GM21723 (cell line): ENCODE measurements around the gene KRTAP4-12.
"Not testable (repeated sequence)": the region's sequence is repeated elsewhere in the genome, so short reads cannot be mapped to it uniquely, and the experiment has no call there.

ENCODE experiments used
- ATAC-seq: cut with Tn5 transposase; IDR thresholded peaks from one replicate; pipeline ENCODE4 v1.9.1; 2021; ENCODE audit warnings: mild to moderate bottlenecking, moderate library complexity; ENCODE audit not compliant: unreplicated experiment

KRTAP4-12 gene

DNA sequence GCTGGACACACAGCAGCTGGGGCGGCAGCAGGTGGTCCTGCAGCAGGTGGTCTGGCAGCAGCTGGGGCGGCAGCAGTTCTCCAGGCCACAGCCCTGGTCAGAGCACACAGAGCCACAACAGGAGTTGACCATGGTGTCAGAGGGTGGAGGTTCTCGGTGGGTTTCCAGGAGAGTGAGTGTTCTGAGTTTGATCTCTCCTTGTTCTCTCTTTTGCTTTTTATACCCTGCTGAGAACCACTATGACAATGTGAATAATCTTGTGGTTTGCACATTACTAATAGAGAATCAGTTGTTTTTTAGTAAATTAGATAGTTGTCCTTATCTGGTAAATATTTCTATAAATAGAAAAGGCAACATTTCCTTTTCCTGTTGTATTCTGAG is at the start of gene KRTAP4-12:
Gene KRTAP4-12, minus strand, starts transcription at position 192 of the 381 bp plus-strand sequence. Its CDS starts 60 bp downstream, at position 132.
- ATAC-seq, result not testable (repeated sequence)

DNA sequence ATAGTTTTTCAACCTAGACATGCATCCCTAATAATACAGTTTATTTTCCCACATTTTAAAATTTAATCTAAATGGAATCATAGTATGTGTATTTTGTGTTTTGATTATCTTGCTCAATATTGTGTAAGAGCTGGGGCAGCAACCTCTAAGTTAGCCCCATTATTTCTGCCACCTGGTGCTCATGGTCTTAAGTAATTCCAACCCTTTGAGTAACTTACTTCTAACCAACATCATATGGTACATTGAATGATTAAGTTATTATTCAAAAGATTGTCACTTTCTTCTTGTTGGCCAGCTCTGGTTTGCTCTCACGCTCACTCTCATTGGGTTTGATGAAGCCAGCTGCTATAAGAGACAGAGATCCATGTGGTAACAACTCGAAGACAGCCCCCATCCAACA is 47.9 kb upstream of the KRTAP4-12 start:
- ATAC-seq, result no peak

DNA sequence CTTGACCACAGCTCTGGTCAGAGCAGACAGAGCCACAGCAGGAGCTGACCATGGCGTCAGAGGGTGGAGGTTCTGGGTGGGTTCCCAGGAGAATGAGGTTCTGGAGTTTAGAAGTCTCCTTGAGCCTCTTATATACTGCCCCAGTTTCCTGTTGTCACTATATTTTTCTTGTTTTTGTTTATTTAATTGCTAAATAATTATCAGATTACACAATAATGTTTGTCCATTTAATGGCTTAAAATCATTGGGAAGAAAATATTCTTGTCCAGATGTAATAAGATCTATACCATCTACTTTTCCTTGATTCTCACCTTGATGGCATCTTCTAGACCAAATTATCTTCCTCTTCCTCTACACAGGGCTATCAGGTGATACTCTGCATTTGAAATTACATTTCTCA is 44.1 kb upstream of the KRTAP4-12 start, which contains the start of gene KRTAP4-3:
Gene KRTAP4-3, minus strand, starts transcription at position 101 of the 400 bp plus-strand sequence. Its CDS starts 49 bp downstream, at position 52.
- ATAC-seq, result no peak

DNA sequence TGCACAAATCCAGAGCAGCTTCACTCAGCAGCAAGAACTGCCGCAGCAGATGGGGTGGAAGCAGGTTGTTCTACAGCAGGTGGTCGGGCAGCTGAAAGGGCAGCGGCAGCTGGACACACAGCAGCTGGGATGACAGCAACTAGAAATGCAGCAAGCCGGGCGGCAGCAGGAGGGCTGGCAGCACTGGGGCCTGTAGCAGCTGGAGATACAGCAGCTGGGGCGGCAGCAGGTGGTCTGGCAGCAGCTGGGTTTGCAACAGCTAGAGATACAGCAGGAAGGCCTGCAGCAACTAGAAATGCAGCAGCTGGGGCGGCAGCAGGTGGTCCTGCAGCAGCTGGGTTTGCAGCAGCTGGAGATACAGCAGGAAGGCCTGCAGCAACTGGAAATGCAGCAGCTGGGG is 43.6 kb upstream of the KRTAP4-12 start:
- ATAC-seq, result no peak

DNA sequence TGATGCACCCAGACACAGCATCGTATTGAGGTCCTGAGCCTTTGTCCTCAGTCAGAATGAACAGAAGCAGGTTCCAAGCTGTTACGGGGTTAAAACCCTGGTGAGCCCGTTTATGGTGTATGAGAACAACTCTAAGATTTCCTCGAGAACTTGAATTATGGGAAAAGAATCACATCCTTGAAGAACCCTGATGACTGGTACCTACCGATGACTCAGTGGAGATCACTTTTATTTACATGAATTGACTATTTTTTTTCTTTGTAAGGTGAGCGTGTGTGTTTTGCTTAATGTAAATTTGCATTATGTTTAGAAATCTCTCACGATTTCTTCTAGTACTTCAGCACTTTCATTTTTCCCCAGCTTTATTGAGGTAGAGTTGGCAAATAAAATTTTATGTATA is 39.8 kb upstream of the KRTAP4-12 start:
- ATAC-seq, result no peak

DNA sequence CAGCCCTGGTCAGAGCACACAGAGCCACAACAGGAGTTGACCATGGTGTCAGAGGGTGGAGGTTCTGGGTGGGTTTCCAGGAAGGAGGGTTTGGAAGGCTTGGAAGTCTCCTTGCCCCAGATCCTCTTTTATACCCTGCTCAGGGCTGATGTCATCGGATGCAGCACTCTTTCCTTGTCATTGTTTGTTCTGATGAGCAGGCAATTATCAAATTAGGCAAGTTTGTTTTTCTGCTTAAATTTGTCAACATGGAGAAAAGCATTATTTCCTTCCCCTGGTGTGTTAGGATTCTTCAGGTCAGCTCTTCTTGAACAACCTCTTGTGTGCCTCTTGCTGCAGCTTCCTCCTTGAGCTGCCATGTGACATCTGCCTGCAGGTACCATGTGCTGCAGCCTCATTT is 36.7 kb upstream of the KRTAP4-12 start, which contains the start of gene KRTAP4-4:
Gene KRTAP4-4, minus strand, starts transcription at position 101 of the 400 bp plus-strand sequence. Its CDS starts 57 bp downstream, at position 44.
- no peak for ATAC-seq

DNA sequence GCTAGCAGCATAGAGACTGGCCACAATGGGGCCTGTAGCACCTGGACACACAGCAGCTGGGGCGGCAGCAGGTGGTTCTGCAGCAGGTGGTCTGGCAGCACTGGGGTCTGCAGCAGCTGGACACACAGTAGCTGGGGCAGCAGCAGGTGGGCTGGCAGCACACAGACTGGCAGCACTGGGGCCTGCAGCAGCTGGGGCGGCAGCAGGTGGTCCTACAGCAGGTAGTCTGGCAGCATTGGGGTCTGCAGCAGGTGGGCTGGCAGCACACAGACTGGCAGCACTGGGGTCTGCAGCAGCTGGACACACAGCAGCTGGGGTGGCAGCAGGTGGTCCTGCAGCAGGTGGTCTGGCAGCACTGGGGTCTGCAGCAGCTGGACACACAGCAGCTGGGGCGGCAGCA is 36.2 kb upstream of the KRTAP4-12 start:
- ATAC-seq, result not testable (repeated sequence)

DNA sequence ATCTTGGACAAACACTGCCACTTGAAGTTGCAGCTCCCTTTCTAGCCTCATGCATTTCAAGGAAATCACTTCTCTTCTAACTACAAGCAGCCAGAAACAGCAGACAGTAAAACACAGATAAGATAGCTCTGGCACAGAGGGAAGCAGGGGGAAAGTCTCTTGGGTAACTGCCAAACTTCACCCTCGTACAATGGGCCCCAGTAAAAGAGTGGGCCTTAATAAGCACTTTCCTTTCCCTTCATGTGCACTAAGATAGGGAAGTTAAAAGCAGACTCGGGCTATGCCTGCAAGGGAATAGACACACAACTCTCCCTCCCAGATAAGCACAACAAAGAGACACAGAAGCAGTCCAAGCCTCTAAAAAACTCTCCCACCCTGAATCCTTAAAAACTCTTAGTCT is 29.9 kb upstream of the KRTAP4-12 start:
- no peak for ATAC-seq

DNA sequence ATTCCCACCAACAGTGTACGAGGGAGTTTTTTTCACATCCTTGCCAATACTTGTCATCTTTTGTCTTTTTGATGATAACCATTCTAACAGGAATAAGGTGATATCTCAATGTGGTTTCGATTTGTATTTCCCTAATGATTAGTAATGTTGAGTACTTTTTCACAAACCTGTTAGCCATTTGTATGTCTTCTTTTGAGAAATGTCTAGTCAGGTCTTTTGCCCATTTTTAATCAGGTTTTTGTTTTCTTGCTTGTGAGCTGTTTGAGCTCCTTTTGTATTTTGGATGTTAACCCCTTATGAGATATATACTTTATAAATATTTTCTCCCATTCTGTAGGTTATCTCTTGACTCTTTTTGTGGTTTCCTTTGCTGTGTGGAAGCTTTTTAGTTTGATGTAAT is 27.5 kb upstream of the KRTAP4-12 start:
- ATAC-seq, result no peak

DNA sequence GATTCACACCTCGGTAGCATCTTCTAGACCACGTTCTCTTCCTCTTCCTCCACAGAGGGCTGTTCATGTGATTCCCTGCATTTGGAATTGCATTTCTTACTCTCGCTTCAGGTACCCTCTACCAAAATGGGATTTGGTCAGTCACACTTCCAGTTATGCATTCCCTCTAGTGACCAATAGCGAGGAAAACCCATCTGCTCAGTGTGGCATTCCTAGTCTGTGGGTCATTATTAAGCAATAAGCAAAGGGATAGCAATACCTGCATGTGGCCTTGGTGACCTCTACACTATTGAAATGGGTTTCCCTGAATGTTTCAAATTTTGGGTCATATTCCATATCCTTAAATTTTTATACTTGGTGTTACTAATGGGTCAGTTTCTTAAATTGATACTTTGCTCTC is 26.0 kb upstream of the KRTAP4-12 start:
- no peak for ATAC-seq

DNA sequence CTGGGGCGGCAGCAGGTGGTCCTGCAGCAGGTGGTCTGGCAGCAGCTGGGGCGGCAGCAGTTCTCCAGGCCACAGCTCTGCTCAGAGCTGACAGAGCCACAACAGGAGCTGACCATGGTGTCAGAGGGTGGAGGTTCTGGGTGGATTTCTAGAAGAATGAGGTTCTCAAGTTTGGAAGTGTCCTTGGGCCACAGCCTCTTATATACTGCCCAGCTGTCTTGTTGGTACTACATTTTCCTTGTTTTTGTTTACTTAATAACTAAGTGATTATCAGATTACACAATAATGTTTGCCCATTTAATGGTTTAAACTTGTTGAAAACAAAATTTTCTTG is 25.6 kb upstream of the KRTAP4-12 start, which contains the start of gene KRTAP4-5:
Gene KRTAP4-5, minus strand, starts transcription at position 174 of the 334 bp plus-strand sequence. Its CDS starts 58 bp downstream, at position 116.
- ATAC-seq, result no peak

DNA sequence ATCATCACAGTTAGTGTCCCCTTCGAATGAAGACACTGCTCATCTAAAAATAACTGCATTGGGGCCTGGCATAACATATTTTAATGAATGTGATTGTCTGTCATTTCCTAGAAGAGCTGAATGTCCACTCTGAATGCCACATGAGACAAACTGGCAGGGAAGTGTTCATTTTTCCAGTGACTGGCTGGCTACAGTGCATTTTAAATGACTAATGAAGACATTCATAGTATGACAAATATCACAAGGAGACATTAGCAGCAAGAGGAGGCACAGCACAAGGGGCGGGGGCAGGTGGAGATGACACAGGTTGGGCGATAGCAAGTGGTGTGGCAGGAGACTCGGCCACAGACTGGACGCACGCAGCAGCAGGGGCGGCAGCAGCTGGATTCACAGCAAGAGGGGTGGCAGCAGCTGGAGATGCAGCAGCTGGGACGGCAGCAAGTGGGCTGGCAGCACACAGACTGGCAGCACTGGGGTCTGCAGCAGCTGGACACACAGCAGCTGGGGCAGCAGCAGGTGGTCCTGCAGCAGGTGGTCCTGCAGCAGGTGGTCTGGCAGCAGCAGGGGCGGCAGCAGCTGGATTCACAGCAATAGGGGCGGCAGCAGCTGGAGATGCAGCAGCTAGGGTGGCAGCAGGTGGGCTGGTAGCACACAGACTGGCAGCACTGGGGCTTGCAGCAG is 25.1 kb upstream of the KRTAP4-12 start:
- not testable (repeated sequence) for ATAC-seq

DNA sequence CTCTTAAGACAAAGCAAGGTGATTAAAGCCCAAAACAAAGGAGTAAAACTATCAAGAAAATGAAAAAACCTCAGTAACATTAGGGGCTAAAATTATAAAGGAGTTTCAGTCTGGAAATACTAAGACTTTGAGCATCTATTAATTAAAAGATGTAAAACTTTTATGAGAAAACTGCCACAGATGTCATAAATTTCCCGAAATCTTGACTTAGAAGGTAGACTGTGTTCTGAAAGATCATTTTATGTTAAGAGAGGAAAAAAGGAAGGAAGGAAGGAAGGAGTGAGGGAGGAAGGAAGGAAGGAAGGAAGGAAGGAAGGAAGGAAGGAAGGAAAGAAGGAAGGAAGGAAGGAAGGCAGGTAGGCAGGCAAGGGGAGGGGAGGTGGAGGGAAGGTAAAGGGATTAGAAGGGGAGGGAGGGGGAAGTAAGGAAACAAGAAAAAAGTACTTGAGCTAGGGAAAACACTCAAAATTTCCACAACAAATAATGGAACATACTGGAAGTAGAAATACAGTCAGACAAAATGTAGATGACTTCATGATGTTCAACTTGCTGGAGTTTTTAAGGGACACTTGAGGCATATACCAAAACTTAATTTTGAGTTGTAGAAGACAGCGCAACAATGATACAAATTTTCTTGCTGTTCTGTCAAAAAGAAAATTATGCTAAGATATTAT is 23.7 kb upstream of the KRTAP4-12 start:
- ATAC-seq, result no peak

DNA sequence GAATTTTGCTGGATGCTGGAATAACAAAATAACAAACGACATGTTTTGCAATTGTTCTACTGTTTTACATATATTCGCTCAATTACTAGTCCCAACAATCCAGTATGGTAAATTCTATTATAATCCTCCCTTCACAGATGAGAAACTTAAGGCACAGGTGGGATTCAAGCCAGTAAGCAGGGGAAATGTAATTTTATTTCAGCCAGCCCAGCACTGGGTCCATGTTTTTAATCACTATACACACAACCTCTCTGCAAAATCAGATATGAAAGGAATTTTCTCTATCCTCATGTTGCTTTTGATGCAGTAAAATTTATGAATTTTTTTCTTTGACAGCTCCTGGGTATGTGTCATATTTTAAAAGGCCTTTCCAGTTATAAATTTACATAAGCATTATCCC is 21.3 kb upstream of the KRTAP4-12 start:
- ATAC-seq, result no peak

DNA sequence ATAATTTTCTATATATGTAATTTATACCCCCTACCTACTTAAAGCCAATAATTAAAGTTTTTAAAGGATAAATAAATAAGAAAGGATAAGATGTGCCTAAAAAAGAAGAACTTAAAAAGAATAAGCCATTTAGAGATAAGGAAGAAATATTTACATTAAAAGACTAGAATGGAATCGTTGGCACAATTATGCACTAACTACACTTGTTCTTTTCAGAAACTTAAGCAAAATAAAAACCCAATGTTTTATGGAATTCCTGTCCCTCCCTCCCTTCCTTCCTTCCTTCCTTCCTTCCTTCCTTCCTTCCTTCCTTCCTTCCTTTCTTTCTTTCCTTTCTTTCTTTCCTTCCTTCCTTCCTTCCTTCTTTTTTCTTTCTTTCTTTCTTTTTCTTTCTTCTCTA is 20.9 kb upstream of the KRTAP4-12 start:
- ATAC-seq, result no peak

DNA sequence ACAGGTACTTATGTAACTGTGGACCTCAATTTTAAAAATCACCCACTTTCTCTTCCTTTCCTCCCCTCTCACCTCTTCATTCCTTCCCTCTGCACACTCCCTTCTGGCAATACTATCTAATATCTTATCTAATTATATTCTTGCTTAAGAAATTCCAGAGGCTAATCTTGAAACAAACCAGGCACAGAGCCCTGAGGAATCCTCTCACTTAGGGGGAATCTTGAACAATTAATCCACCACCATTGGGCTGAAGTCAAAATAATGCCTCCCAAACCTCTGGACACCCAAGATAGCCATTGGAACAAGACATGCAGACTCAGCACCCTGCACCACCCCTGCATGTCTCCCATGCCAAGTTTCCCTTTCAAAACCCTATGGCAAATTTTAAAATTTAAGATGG is 17.4 kb upstream of the KRTAP4-12 start:
- ATAC-seq, result no peak

DNA sequence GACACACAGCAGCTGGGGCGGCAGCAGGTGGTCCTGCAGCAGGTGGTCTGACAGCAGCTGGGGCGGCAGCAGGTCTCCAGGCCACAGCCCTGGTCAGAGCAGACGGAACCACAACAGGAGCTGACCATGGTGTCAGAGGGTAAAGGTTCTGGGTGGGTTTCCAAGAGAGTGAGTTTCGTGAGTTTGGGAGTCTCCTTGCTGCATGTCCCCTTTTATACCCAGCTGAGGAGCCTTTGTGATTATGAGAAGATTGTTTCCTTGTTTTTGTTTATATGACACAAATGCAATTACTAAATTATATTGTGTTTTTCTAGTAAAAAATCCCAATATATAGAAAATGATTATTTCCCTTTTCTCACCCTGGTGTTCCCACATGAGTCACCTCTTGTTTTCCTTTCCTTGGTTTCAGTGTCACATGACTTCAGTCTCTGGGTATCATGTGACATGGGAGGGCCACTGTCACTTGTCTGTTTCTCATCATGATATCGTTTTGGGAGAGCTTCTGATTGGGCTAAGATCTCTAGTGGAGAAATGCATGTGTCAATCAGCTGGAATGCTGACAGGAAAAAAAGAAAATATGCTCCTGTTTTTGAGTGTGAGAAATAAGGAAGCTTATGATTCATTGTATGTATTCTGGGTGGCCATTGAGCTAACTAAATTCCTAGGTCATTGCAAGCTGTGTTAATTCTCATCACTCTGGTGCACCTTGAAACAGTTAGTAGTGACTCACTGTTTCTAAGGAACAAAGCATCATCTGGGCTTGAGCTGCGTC is 16.6 kb upstream of the KRTAP4-12 start, which contains the start of gene KRTAP4-6:
Gene KRTAP4-6, minus strand, starts transcription at position 185 of the 772 bp plus-strand sequence. Its CDS starts 57 bp downstream, at position 128.
- ATAC-seq, result no peak

DNA sequence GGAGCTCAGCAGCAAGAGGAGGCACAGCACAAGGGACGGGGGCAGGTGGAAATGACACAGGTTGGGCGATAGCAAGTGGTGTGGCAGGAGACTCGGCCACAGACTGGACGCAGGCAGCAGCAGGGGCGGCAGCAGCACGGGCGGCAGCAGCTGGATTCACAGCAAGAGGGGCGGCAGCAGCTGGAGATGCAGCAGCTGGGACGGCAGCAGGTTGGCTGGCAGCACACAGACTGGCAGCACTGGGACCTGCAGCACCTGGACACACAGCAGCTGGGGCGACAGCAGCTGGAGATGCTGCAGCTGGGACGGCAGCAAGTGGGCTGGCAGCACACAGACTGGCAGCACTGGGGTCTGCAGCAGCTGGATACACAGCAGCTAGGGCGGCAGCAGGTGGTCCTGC is 15.9 kb upstream of the KRTAP4-12 start:
- not testable (repeated sequence) for ATAC-seq

DNA sequence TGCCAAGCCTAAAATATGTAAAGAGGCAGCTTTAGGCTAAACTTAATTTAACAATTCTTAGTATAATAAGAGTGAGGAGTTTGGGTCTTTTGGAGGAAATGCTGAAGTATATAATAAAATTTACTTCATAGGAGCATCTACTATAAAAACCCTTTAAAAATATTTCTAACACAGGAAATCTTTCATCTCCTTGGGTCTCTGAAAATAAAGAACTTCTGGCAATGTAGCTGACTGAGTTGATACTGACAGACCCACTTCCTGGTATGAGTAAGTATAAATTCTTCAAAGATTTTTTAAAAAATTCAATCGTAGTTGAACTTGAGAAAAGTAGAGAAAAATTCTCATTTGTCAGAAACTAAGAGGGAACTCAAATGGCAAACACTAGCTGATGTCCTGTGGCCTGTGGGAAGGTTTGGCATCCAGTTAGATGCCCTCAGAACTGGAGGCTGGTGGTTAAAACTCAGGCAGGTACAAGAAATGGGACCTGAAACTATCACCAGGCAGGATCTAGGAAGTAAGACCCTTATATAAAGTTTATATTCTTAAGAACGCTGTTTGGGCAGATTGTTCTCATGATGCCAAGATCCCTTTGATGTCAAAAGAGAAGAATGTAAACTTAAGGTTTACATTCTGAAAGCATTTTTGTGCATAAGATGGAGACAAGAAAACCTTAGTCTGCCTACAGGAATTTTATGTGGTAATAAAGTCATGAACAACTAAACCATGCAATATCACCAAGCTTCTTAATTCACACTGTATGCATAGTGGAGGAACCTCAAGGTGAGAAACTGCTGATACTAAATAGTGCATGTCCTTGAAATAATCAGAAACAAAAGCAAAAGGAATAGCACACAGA is 10.1 kb upstream of the KRTAP4-12 start:
- no peak for ATAC-seq

DNA sequence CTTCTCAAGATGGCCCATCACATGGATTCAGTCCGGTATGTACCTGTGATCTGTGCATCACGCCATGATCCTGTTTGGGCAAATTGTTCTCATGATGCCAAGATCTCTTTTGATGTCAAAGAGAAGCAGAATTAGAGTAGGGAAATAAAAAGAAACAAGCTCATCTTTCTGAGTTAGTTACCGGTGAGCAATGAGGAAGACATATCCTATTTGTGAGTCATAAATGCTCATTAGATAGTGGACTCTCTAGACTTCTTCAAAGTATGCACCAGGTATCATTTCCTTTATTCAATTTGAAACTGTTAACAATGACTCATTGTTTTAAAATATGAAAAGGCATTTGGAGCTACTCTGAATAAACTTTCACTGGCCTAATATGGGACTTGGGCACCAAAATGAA is 8.0 kb upstream of the KRTAP4-12 start:
- no peak for ATAC-seq
